Adipocyte (in vitro differentiated cells): ENCODE measurements around the gene CUL3.

Source experiments
- DNase-seq: peaks from one replicate; pipeline ENCODE4 v3.0.0-alpha.2; 2015; ENCODE audit warnings: low read depth
- H3K27me3 ChIP-seq: replicated peaks from 2 replicates; pipeline ENCODE4 v1.7.0; 2013; ENCODE audit warnings: mild to moderate bottlenecking, low read length, moderate library complexity; ENCODE audit not compliant: control insufficient read depth, insufficient read depth
- H3K36me3 ChIP-seq: 2 replicates; pipeline ENCODE4 v1.7.0; 2013; ENCODE audit warnings: low read length, mild to moderate bottlenecking, moderate library complexity; ENCODE audit not compliant: control insufficient read depth, insufficient read depth, severe bottlenecking
- H3K4me1 ChIP-seq: 2 replicates; pipeline ENCODE4 v1.7.0; 2013; ENCODE audit warnings: mild to moderate bottlenecking, low read length, moderate library complexity; ENCODE audit not compliant: control insufficient read depth, insufficient read depth
- H3K4me3 ChIP-seq: 2 replicates; pipeline ENCODE4 v1.7.0; 2013; ENCODE audit warnings: mild to moderate bottlenecking, low read length, moderate library complexity
- H3K9ac ChIP-seq: 2 replicates; pipeline ENCODE4 v1.7.0; 2013; ENCODE audit warnings: mild to moderate bottlenecking, low read length, moderate library complexity
- H3K9me3 ChIP-seq: 2 replicates; pipeline ENCODE4 v1.7.0; 2013; ENCODE audit warnings: mild to moderate bottlenecking, low read length, moderate library complexity; ENCODE audit not compliant: control insufficient read depth

CUL3 gene

GRCh38 chr2:224461391-224461790, 123.8 kb downstream of the CUL3 start:
- no peak overlapping the region for H3K9ac ChIP-seq
- DNase-seq = no peak
- H3K4me3 ChIP-seq = no peak overlapping the region
- no peaks in the 10 kb centered on the region for H3K36me3 ChIP-seq
- H3K9me3 ChIP-seq = peaks cover 3% of the 10 kb centered on the region
- no peaks in the 10 kb centered on the region for H3K4me1 ChIP-seq
- no peaks in the 10 kb centered on the region for H3K27me3 ChIP-seq

- H3K4me3 ChIP-seq = no peak overlapping the region
- H3K9me3 ChIP-seq = peaks cover 3% of the 10 kb centered on the region
- H3K27me3 ChIP-seq = no peaks in the 10 kb centered on the region
- H3K36me3 ChIP-seq = no peaks in the 10 kb centered on the region
- H3K9ac ChIP-seq = no peak overlapping the region
- H3K4me1 ChIP-seq = no peaks in the 10 kb centered on the region
- DNase-seq = no peak
Observed at GRCh38 chr2:224457408-224458096, 127.6 kb downstream of the CUL3 start.

- peaks cover 3% of the 10 kb centered on the region for H3K9me3 ChIP-seq
- no peak for DNase-seq
Observed at GRCh38 chr2:224453892-224454291, 131.3 kb downstream of the CUL3 start.

GRCh38 chr2:224449212-224450147, 135.7 kb downstream of the CUL3 start:
- DNase-seq = peak; percentile 39
- no peak overlapping the region for H3K4me3 ChIP-seq
- H3K4me1 ChIP-seq = peaks cover 4% of the 10 kb centered on the region
- H3K9me3 ChIP-seq = no peaks in the 10 kb centered on the region
- no peak overlapping the region for H3K9ac ChIP-seq
- no peaks in the 10 kb centered on the region for H3K36me3 ChIP-seq
- no peaks in the 10 kb centered on the region for H3K27me3 ChIP-seq

More at GRCh38 chr2:224453892-224454291, 131.3 kb downstream of the CUL3 start:
- H3K4me3 ChIP-seq = no peak overlapping the region
- no peaks in the 10 kb centered on the region for H3K27me3 ChIP-seq
- no peak overlapping the region for H3K9ac ChIP-seq
- no peaks in the 10 kb centered on the region for H3K36me3 ChIP-seq
- H3K4me1 ChIP-seq = peaks cover 4% of the 10 kb centered on the region

- Histone ChIP-seq H3K27me3 (peaks cover 3% of the 10 kb centered on the region), H3K9ac (no peak overlapping the region), H3K4me3 (no peak overlapping the region), H3K36me3 (no peaks in the 10 kb centered on the region), H3K9me3 (no peaks in the 10 kb centered on the region), H3K4me1 (peaks cover 4% of the 10 kb centered on the region)
- no peak for DNase-seq
Observed at GRCh38 chr2:224448236-224448635, 136.9 kb downstream of the CUL3 start.

- Histone ChIP-seq H3K36me3 (no peaks in the 10 kb centered on the region), H3K4me1 (peaks cover 4% of the 10 kb centered on the region), H3K9me3 (no peaks in the 10 kb centered on the region), H3K4me3 (no peak overlapping the region), H3K27me3 (peaks cover 3% of the 10 kb centered on the region), H3K9ac (no peak overlapping the region)
- no peak for DNase-seq
Observed at GRCh38 chr2:224444783-224445182, 140.4 kb downstream of the CUL3 start.

GRCh38 chr2:224444021-224444420, 141.1 kb downstream of the CUL3 start:
- Histone ChIP-seq H3K9ac (no peak overlapping the region), H3K36me3 (no peaks in the 10 kb centered on the region), H3K4me3 (no peak overlapping the region), H3K4me1 (peaks cover under 1% of the 10 kb centered on the region), H3K27me3 (peaks cover 3% of the 10 kb centered on the region), H3K9me3 (no peaks in the 10 kb centered on the region)
- no peak for DNase-seq

- Histone ChIP-seq H3K4me1 (no peaks in the 10 kb centered on the region), H3K4me3 (peak overlapping the region; percentile 84), H3K9ac (peak overlapping the region; percentile 78), H3K9me3 (no peaks in the 10 kb centered on the region), H3K27me3 (peaks cover 3% of the 10 kb centered on the region), H3K36me3 (no peaks in the 10 kb centered on the region)
- DNase-seq = peak; percentile 50
Observed at GRCh38 chr2:224442071-224442967, 142.8 kb downstream of the CUL3 start.

- Histone ChIP-seq H3K4me1 (no peaks in the 10 kb centered on the region), H3K9me3 (no peaks in the 10 kb centered on the region)
Observed at GRCh38 chr2:224440988-224441387, 144.2 kb downstream of the CUL3 start.

GRCh38 chr2:224438726-224439125, 146.4 kb downstream of the CUL3 start:
- H3K27me3 ChIP-seq = no peaks in the 10 kb centered on the region
- H3K9me3 ChIP-seq = no peaks in the 10 kb centered on the region
- no peaks in the 10 kb centered on the region for H3K36me3 ChIP-seq
- DNase-seq = no peak
- H3K4me3 ChIP-seq = no peak overlapping the region
- H3K9ac ChIP-seq = no peak overlapping the region
- no peaks in the 10 kb centered on the region for H3K4me1 ChIP-seq

More at GRCh38 chr2:224440988-224441387, 144.2 kb downstream of the CUL3 start:
- Histone ChIP-seq H3K9ac (no peak overlapping the region), H3K36me3 (no peaks in the 10 kb centered on the region), H3K27me3 (peaks cover 3% of the 10 kb centered on the region), H3K4me3 (no peak overlapping the region)
- DNase-seq = no peak
